IMR-90 (cell line): Measurements from ENCODE around the gene THBS4. TPM values are rescaled to one million over a fixed set of nuclear protein-coding genes. Genes with fewer than 3 reads are reported as not detected.
A peak's percentile ranks its signal among the peaks of the same experiment; 100 is the strongest.

ENCODE experiments used
- ATAC-seq: fragments of 200-7000 bp; cut with Tn5 transposase; 2 replicates; pipeline ENCODE4 v1.9.1; 2020; ENCODE audit warnings: low read depth, mild to moderate bottlenecking, moderate library complexity
- BruUV-seq: library from RNA; stranded (reverse); fragments of 400-500 nt; replicated peaks from 2 replicates; lab custom pipeline; 2021; lab: Mats Ljungman, UMichigan
- CTCF ChIA-PET: fragments of 300-600 bp; formaldehyde crosslinking; extraction: SDS; loops from one replicate; lab custom pipeline; 2021; ENCODE audit warnings: antibody characterized with exemption; lab: Yijun Ruan, JAX
- POLR2A ChIA-PET: fragments of 300-600 bp; sonication (Branson Sonifier 250); formaldehyde crosslinking; loops from one replicate; lab custom pipeline; 2022; ENCODE audit warnings: antibody characterized with exemption; ENCODE audit not compliant: unreplicated experiment; lab: Charles Lee
- DNase-seq: peaks from one replicate; pipeline ENCODE4 v3.0.0; 2013
- H2AFZ ChIP-seq: replicated peaks from 2 replicates; pipeline ENCODE3; 2013; ENCODE audit warnings: low read length, mild to moderate bottlenecking; ENCODE audit not compliant: poor library complexity
- H2AK5ac ChIP-seq: 2 replicates; pipeline ENCODE4 v1.6.1; 2013; ENCODE audit warnings: low read depth, low read length, inconsistent platforms
- H2AK9ac ChIP-seq: replicated peaks from 2 replicates; pipeline ENCODE3; 2013; ENCODE audit warnings: mild to moderate bottlenecking, low read depth, low read length, moderate library complexity; ENCODE audit not compliant: poor library complexity
- H2BK120ac ChIP-seq: 2 replicates; pipeline ENCODE4 v1.6.1; 2013; ENCODE audit warnings: low read depth, low read length, inconsistent platforms
- H2BK15ac ChIP-seq: 3 replicates; pipeline ENCODE4 v1.6.1; 2013; ENCODE audit warnings: low read depth, low read length, inconsistent platforms
- H2BK20ac ChIP-seq: 2 replicates; pipeline ENCODE4 v1.6.1; 2013; ENCODE audit warnings: low read depth, mild to moderate bottlenecking, inconsistent platforms, low read length, moderate library complexity
- H2BK5ac ChIP-seq: 2 replicates; pipeline ENCODE4 v1.6.1; 2013; ENCODE audit warnings: mild to moderate bottlenecking, low read depth, low read length, inconsistent platforms; ENCODE audit not compliant: poor library complexity, severe bottlenecking
- H3K14ac ChIP-seq: replicated peaks from 2 replicates; pipeline ENCODE4 v1.6.1; 2013; ENCODE audit warnings: low read depth, low read length, inconsistent platforms
- H3K18ac ChIP-seq: 2 replicates; pipeline ENCODE4 v1.6.1; 2013; ENCODE audit warnings: low read depth, low read length, control low read depth
- H3K23ac ChIP-seq: 2 replicates; pipeline ENCODE4 v1.6.1; 2013; ENCODE audit warnings: low read depth, low read length, inconsistent platforms
- H3K27ac ChIP-seq: 2 replicates; pipeline ENCODE4 v1.5.1; 2013; ENCODE audit warnings: mild to moderate bottlenecking, control low read depth, low read length; ENCODE audit not compliant: insufficient read depth
- H3K27me3 ChIP-seq: 2 replicates; pipeline ENCODE4 v1.6.1; 2013; ENCODE audit warnings: low read length; ENCODE audit not compliant: control insufficient read depth, insufficient read depth
- H3K36me3 ChIP-seq: 2 replicates; pipeline ENCODE4 v1.6.1; 2013; ENCODE audit warnings: low read length, mixed read lengths; ENCODE audit not compliant: control insufficient read depth, insufficient read depth
- H3K4ac ChIP-seq: 2 replicates; pipeline ENCODE4 v1.6.1; 2013; ENCODE audit warnings: low read depth, low read length, inconsistent platforms
- H3K4me1 ChIP-seq: 2 replicates; pipeline ENCODE4 v1.6.1; 2013; ENCODE audit warnings: low read length, mixed read lengths; ENCODE audit not compliant: control insufficient read depth, insufficient read depth
- H3K4me2 ChIP-seq: 2 replicates; pipeline ENCODE4 v1.6.1; 2013; ENCODE audit warnings: low read depth, mild to moderate bottlenecking, control low read depth, low read length, moderate library complexity
- H3K4me3 ChIP-seq: 2 replicates; pipeline ENCODE4 v1.5.1; 2013; ENCODE audit warnings: low read depth, mild to moderate bottlenecking, control low read depth, low read length, moderate library complexity; ENCODE audit not compliant: insufficient read depth
- H3K56ac ChIP-seq: 2 replicates; pipeline ENCODE4 v1.6.1; 2013; ENCODE audit warnings: low read length, inconsistent platforms; ENCODE audit not compliant: insufficient read depth; ENCODE audit errors: extremely low read depth
- H3K79me1 ChIP-seq, 2 experiments: 2 replicates each; pipeline ENCODE4 v1.6.1; 2013; ENCODE audit warnings: low read length in 2 of 2, inconsistent platforms in 1 of 2, low read depth in 1 of 2
- H3K9ac ChIP-seq: 2 replicates; pipeline ENCODE4 v1.6.1; 2013; ENCODE audit warnings: low read depth, low read length, control low read depth
- H3K9me1 ChIP-seq: 2 replicates; pipeline ENCODE4 v1.6.1; 2013; ENCODE audit warnings: low read length, inconsistent platforms; ENCODE audit not compliant: insufficient read depth
- H3K9me3 ChIP-seq: 2 replicates; pipeline ENCODE4 v1.6.1; 2013; ENCODE audit warnings: low read length; ENCODE audit not compliant: control insufficient read depth, insufficient read depth
- H4K20me1 ChIP-seq: 2 replicates; pipeline ENCODE4 v1.6.1; 2013; ENCODE audit warnings: low read length, inconsistent platforms; ENCODE audit not compliant: insufficient read depth
- H4K5ac ChIP-seq: 2 replicates; pipeline ENCODE4 v1.6.1; 2013; ENCODE audit warnings: mild to moderate bottlenecking, low read depth, low read length, control low read depth
- H4K8ac ChIP-seq, 2 experiments: 2 replicates each; pipeline ENCODE4 v1.6.1; 2013; ENCODE audit warnings: low read depth in 2 of 2, low read length in 2 of 2, control low read depth in 1 of 2, inconsistent platforms in 1 of 2
- H4K91ac ChIP-seq: 2 replicates; pipeline ENCODE4 v1.6.1; 2013; ENCODE audit warnings: low read depth, low read length, inconsistent platforms; ENCODE audit not compliant: insufficient read depth
- CEBPB ChIP-seq: IDR thresholded peaks from 2 replicates; pipeline ENCODE4 v1.6.1; 2012; ENCODE audit warnings: low read depth, low read length, improper control_type of control experiment
- RAD21 ChIP-seq: IDR thresholded peaks from 2 replicates; pipeline ENCODE4 v1.6.1; 2012; ENCODE audit warnings: low read length, improper control_type of control experiment
- RCOR1 ChIP-seq: IDR thresholded peaks from 2 replicates; pipeline ENCODE4 v1.6.1; 2012; ENCODE audit warnings: mild to moderate bottlenecking, low read length, improper control_type of control experiment; ENCODE audit not compliant: insufficient replicate concordance
- USF2 ChIP-seq: fragments of 150-350 bp; IDR thresholded peaks from 2 replicates; pipeline ENCODE4 v1.6.1; 2017; ENCODE audit warnings: mild to moderate bottlenecking, antibody characterized with exemption, low read length, low read depth
- WGBS, 2 experiments: methylation state at CpG; one replicate each; pipeline versions ENCODE4 v1.1.5 to v1.1.7; 2013; ENCODE audit warnings: missing lambda C conversion rate in 2 of 2; ENCODE audit not compliant: insufficient read length in 1 of 2; ENCODE audit errors: extremely low coverage in 2 of 2; 5-methylcytosine and 5-hydroxymethylcytosine counted together
- dilution Hi-C: fragments of 300-500 bp; cut with HindIII; formaldehyde crosslinking; loops from one replicate; pipeline ENCODE4 v1.14.3; 2018; ENCODE audit warnings: low sequenced_read_pairs; ENCODE audit not compliant: unreplicated experiment
- in situ Hi-C: fragments of 300-500 bp; cut with MboI; formaldehyde crosslinking; loops from 3 replicates; pipeline ENCODE4 v1.14.3; 2019; ENCODE audit warnings: low sequenced_read_pairs, inconsistent platforms, mixed read lengths
- intact Hi-C: fragments of 100-400 bp; cut with micrococcal nuclease; formaldehyde crosslinking; loops from 2 replicates; pipeline ENCODE4 v1.10.0; 2022
- polyA plus RNA-seq, 3 experiments: library from polyadenylated mRNA; depleted of rRNA; stranded (reverse); fragments of >200 nt; gene quantifications; 2 replicates each; pipeline ENCODE4 v1.2.3, GENCODE V29; 2012; ENCODE audit warnings: low replicate concordance in 1 of 3
- total RNA-seq: library from RNA; depleted of rRNA; stranded (reverse); fragments of >200 nt; gene quantifications from 2 replicates; pipeline ENCODE4 v1.2.3, GENCODE V29; 2012

Gene THBS4
- total and polyA plus RNA-seq, 2 of the 4 experiments (the other 2 are of a cell fraction): 0.90 to 0.92 TPM

GRCh38 chr5:80070338-80071056 is 35.3 kb downstream of the THBS4 start:
- H2BK15ac ChIP-seq: no peak overlapping the region
- no peak overlapping the region for H4K5ac ChIP-seq
- H2AFZ ChIP-seq: no peak overlapping the region
- no peaks in the 10 kb centered on the region for H3K79me1 ChIP-seq
- in situ Hi-C loops (no loop called here), dilution Hi-C loops (no loop called here), intact Hi-C loops (no loop called here)
- ATAC-seq (peak; percentile 59), DNase-seq (peak; percentile 41)
- H4K8ac ChIP-seq: no peak overlapping the region
- H3K4ac ChIP-seq: no peak overlapping the region
- no peak overlapping the region for H3K18ac ChIP-seq
- ChIA-PET POLR2A (no interaction called here), CTCF (no interaction called here)
- no peaks in the 10 kb centered on the region for H3K36me3 ChIP-seq
- no CpG with 5 or more reads among the region's 10 CpGs for WGBS, 2 experiments
- no peak overlapping the region for H3K4me3 ChIP-seq
- no peak overlapping the region for H3K23ac ChIP-seq
- H2AK5ac ChIP-seq: no peak overlapping the region
- H4K91ac ChIP-seq: no peak overlapping the region
- H3K27ac ChIP-seq: no peak overlapping the region
- peaks cover 4% of the 10 kb centered on the region; the same call in 1 of the 2 replicates for H3K27me3 ChIP-seq
- H3K4me2 ChIP-seq: no peak overlapping the region
- no peak overlapping the region for H3K56ac ChIP-seq
- no peak overlapping the region for H3K9ac ChIP-seq
- H3K9me3 ChIP-seq: no peaks in the 10 kb centered on the region
- H2BK5ac ChIP-seq: no peak overlapping the region
- no peak overlapping the region for H3K14ac ChIP-seq
- no peaks in the 10 kb centered on the region for H3K9me1 ChIP-seq
- H2AK9ac ChIP-seq: peak overlapping the region; percentile 19
- no TSS peak for BruUV-seq
- H4K20me1 ChIP-seq: no peaks in the 10 kb centered on the region
- peaks cover 2% of the 10 kb centered on the region; the same call in 1 of the 2 replicates for H3K4me1 ChIP-seq
- TF ChIP-seq RCOR1: no peak
- TF ChIP-seq USF2: no peak
- TF ChIP-seq RAD21: no peak
- no peak for TF ChIP-seq CEBPB
- H2BK20ac ChIP-seq: no peak overlapping the region
- H2BK120ac ChIP-seq: no peak overlapping the region
